ENCODE data around the gene PIGQ. TPM values are rescaled to one million over a fixed set of nuclear protein-coding genes. Genes with fewer than 3 reads are reported as not detected.

PIGQ gene
- total and polyA plus RNA-seq, 2 of the 13 experiments (the other 11 are each of a cell fraction or from before 2014, with no cell fraction given) = 7.7 to 19.7 TPM

DNA sequence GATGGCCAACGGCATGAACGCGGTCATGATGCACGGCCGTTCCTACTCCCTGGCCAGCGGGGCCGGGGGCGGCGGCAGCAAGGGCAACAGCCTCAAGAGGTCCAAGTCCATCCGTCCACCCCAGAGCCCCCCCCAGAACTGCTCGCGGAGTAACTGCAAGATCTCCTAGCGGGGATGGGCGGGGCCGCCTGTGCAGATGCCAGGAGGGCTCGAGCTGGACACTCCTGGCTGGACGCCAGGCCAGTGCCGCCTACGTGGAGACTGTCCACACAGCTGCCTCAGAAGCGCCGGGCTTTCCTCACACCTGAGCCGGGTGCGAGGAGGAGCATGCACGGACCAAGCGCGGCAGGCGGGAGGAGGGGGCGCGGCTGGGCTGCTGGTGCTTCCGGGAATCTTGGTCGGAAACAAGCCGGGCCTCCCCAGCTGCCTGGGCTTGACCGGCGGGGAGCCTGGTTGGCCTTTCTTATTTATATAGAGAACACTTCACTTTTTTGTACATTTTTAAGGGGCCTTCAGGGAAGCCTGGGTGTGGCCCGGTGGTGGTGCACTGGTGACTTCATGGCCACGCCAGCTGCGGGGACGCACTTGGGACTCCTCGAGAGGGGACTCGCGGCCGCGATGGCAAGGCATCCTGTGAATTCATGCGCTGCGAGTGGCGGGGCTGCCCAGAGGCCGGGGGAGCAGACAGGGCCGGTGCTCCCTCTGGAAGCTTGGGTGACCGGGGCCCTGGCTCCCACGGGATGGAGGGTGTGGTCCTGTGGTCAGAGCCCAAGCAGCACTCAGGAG is 57.9 kb downstream of the PIGQ start:
- CTCF ChIA-PET (ENCODE audit: low intra/inter-chr PET ratio, low total read pairs) = no interaction called here
- POLR2A ChIA-PET = interaction anchor here (1.0 kb wide), 1 partner anchor 9 kb away, joined by 3 read pairs; the partner anchor contains the start of gene METTL26
- Histone ChIP-seq H3K9me3 (ENCODE audit: low read length) (no peaks in the 10 kb centered on the region), H3K36me3 (replicated peaks in 1 of 2; ENCODE audit: control insufficient read depth in 1 of 2, insufficient read depth in 2 of 2, low read length in 2 of 2) (peaks cover 4% of the 10 kb centered on the region in 2 experiments; a peak in 2 of 5 replicates), H3K4me3 (replicated peaks in 1 of 3; ENCODE audit: insufficient read depth in 1 of 3, low read depth in 2 of 3, low read length in 3 of 3) (no peak overlapping the region), H3K27ac (ENCODE audit: extremely low read length, insufficient read depth, low read length) (no peak overlapping the region), H3K79me2 (ENCODE audit: insufficient read depth, low read length) (no peaks in the 10 kb centered on the region), H3K4me1 (ENCODE audit: insufficient read depth, low read length) (peaks cover 19% of the 10 kb centered on the region), H4K20me1 (ENCODE audit: insufficient read depth, low read length) (no peaks in the 10 kb centered on the region), H3K9ac (ENCODE audit: insufficient read depth, low read depth, low read length) (no peak overlapping the region), H2AFZ (ENCODE audit: low read length) (no peak overlapping the region), H3K4me2 (ENCODE audit: low read depth, low read length) (no peak overlapping the region), H3K27me3 (ENCODE audit: control insufficient read depth in 1 of 2, insufficient read depth in 2 of 2, low read length in 2 of 2) (no peaks in the 10 kb centered on the region)
- no peak for ATAC-seq
- 89% methylated on average over 28 of the region's 50 CpGs for WGBS (ENCODE audit: low lambda C conversion rate)
- no peak for DNase-seq (ENCODE audit: low spot score)
- no TSS peak for BruUV-seq (replicated peaks)
- in situ Hi-C loops (cut with HindIII; ENCODE audit: extremely low pct_ligation_motif_present, low pct_unique_long_range_greater_than_20kb) (no loop called here), intact Hi-C loops (cut with micrococcal nuclease; ENCODE audit: unreplicated experiment) (no loop called here)
- no peak for FAIRE-seq
- peak; percentile 29 for TF ChIP-seq RBM39 (IDR thresholded peaks at IDR 0.05; ENCODE audit: low read depth, low read length, poor library complexity, severe bottlenecking)
- TF ChIP-seq ZNF350 (CRISPR knock-in tag; IDR thresholded peaks at IDR 0.05; ENCODE audit: borderline replicate concordance, low read depth) = no peak
- peak; percentile 31; the same call in 1 of the 2 replicates for TF ChIP-seq ZNF687 (CRISPR knock-in tag; IDR thresholded peaks at IDR 0.05)
- TF ChIP-seq ZBTB38 (CRISPR knock-in tag; IDR thresholded peaks at IDR 0.05) = peak; percentile 100
- TF ChIP-seq, protein P1, sequence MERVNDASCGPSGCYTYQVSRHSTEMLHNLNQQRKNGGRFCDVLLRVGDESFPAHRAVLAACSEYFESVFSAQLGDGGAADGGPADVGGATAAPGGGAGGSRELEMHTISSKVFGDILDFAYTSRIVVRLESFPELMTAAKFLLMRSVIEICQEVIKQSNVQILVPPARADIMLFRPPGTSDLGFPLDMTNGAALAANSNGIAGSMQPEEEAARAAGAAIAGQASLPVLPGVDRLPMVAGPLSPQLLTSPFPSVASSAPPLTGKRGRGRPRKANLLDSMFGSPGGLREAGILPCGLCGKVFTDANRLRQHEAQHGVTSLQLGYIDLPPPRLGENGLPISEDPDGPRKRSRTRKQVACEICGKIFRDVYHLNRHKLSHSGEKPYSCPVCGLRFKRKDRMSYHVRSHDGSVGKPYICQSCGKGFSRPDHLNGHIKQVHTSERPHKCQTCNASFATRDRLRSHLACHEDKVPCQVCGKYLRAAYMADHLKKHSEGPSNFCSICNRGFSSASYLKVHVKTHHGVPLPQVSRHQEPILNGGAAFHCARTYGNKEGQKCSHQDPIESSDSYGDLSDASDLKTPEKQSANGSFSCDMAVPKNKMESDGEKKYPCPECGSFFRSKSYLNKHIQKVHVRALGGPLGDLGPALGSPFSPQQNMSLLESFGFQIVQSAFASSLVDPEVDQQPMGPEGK (CRISPR knock-in tag; IDR thresholded peaks at IDR 0.05) = peak; percentile 33; the same call in 1 of the 2 replicates
- TF ChIP-seq SALL1 (CRISPR knock-in tag; IDR thresholded peaks at IDR 0.05) = 0 out of 2 replicates have a peak, but pooled peaks have one; percentile 38
- TF ChIP-seq AGO2 (optimal IDR thresholded peaks at IDR 0.05; ENCODE audit: low read depth, low read length) = peak; percentile 71
- 0 out of 2 replicates have a peak, but pooled peaks have one; percentile 51 for TF ChIP-seq MTA1 (CRISPR knock-in tag; IDR thresholded peaks at IDR 0.05; ENCODE audit: borderline replicate concordance)
- TF ChIP-seq ZBTB33 (CRISPR knock-in tag; IDR thresholded peaks at IDR 0.05) = peak; percentile 99
- peak; percentile 89; the same call in 1 of the 2 replicates for TF ChIP-seq ZBTB4 (CRISPR knock-in tag; IDR thresholded peaks at IDR 0.05; ENCODE audit: borderline replicate concordance)

Measured in HepG2 (cell line).